ENCODE results near the gene GALNT3. TPM values are rescaled to one million over a fixed set of nuclear protein-coding genes. Genes with fewer than 3 reads are reported as not detected.
A peak's percentile ranks its signal among the peaks of the same experiment; 100 is the strongest.

Gene GALNT3
- total RNA-seq (1 to 10 TPM in 1 of 4 donors, under 1 TPM in 3; 0.16 to 1.1 (median 0.62) TPM), polyA plus RNA-seq (10 to 100 TPM; 16.6 to 33.5 (median 18.6) TPM)

- H3K27ac ChIP-seq = peak within 1 kb of the TSS in 2 of 4 donors; percentile 33 to 43
- peak within 1 kb of the TSS; percentile 7 to 52 (median 44) for H3K4me3 ChIP-seq
- intact Hi-C loops (cut with DNase I) = no loop called here
- no peak for TF ChIP-seq CTCF (IDR thresholded peaks at IDR 0.05)
- TF ChIP-seq EP300 (IDR thresholded peaks at IDR 0.05) = no peak
- peak in 1 of 4 donors; percentile 58 for TF ChIP-seq POLR2AphosphoS5 (IDR thresholded peaks at IDR 0.05)
- peak in 1 of 2 donors; percentile 77 for TF ChIP-seq POLR2A (IDR thresholded peaks at IDR 0.05)
- no peaks in the 10 kb centered on the region for H3K36me3 ChIP-seq
- peaks cover 0 to 18% (median 14%) of the 10 kb centered on the region in 4 donors for H3K4me1 ChIP-seq
- peaks cover 6 to 29% (median 14%) of the 10 kb centered on the region in 3 donors for H3K27me3 ChIP-seq
- 1% methylated on average over 70 of the region's 70 CpGs for WGBS, 2 donors
- DNase-seq = peak; percentile 65
- H3K9me3 ChIP-seq = no peaks in the 10 kb centered on the region
These were observed at the start of gene GALNT3 for GRCh38 chr2:165793779-165794535. TSS of gene GALNT3 (minus strand) at chr2:165794247. CDS start at chr2:165770700, 23,547 bp downstream.

- intact Hi-C loops (cut with DNase I) = no loop called here
- Histone ChIP-seq H3K9me3 (no peaks in the 10 kb centered on the region), H3K27me3 (no peaks in the 10 kb centered on the region), H3K4me1 (no peaks in the 10 kb centered on the region), H3K27ac (no peak overlapping the region), H3K4me3 (no peak overlapping the region), H3K36me3 (no peaks in the 10 kb centered on the region)
- WGBS, 2 donors = 88 to 91% methylated on average over 1 of the region's 1 CpG
- TF ChIP-seq CTCF (IDR thresholded peaks at IDR 0.05) (no peak), EP300 (IDR thresholded peaks at IDR 0.05) (no peak), POLR2A (IDR thresholded peaks at IDR 0.05) (no peak), POLR2AphosphoS5 (IDR thresholded peaks at IDR 0.05) (no peak)
- no peak for DNase-seq
These were observed 49.3 kb upstream of the GALNT3 start for GRCh38 chr2:165843351-165843750.

GRCh38 chr2:165840333-165840958 is 46.4 kb upstream of the GALNT3 start:
- no peaks in the 10 kb centered on the region for H3K4me1 ChIP-seq
- H3K27me3 ChIP-seq = no peaks in the 10 kb centered on the region
- DNase-seq = no peak
- TF ChIP-seq CTCF (IDR thresholded peaks at IDR 0.05) = no peak
- no peak for TF ChIP-seq EP300 (IDR thresholded peaks at IDR 0.05)
- no peak for TF ChIP-seq POLR2AphosphoS5 (IDR thresholded peaks at IDR 0.05)
- no peak for TF ChIP-seq POLR2A (IDR thresholded peaks at IDR 0.05)
- H3K27ac ChIP-seq = no peak overlapping the region
- no peaks in the 10 kb centered on the region for H3K9me3 ChIP-seq
- intact Hi-C loops (cut with DNase I) = no loop called here
- no peaks in the 10 kb centered on the region for H3K36me3 ChIP-seq
- no peak overlapping the region for H3K4me3 ChIP-seq

GRCh38 chr2:165839610-165840009 is 45.6 kb upstream of the GALNT3 start:
- intact Hi-C loops (cut with DNase I) = no loop called here

More at GRCh38 chr2:165839610-165840009, 45.6 kb upstream of the GALNT3 start:
- H3K27me3 ChIP-seq = no peaks in the 10 kb centered on the region
- H3K36me3 ChIP-seq = no peaks in the 10 kb centered on the region
- no peaks in the 10 kb centered on the region for H3K9me3 ChIP-seq
- DNase-seq = no peak
- TF ChIP-seq POLR2AphosphoS5 (IDR thresholded peaks at IDR 0.05) (no peak), POLR2A (IDR thresholded peaks at IDR 0.05) (no peak), EP300 (IDR thresholded peaks at IDR 0.05) (no peak), CTCF (IDR thresholded peaks at IDR 0.05) (no peak)
- no peak overlapping the region for H3K27ac ChIP-seq
- H3K4me3 ChIP-seq = no peak overlapping the region
- H3K4me1 ChIP-seq = no peaks in the 10 kb centered on the region
- WGBS, 2 donors = 88 to 91% methylated on average over 2 of the region's 2 CpGs

Measured in sigmoid colon (tissue), 7 donors.